Keratinocyte (primary cell): ENCODE measurements around the gene PKP2.

Experiments
- EZH2 ChIP-seq: IDR thresholded peaks from one replicate; pipeline ENCODE4 v1.6.1; 2012; ENCODE audit warnings: inconsistent platforms, mild to moderate bottlenecking, low read length, moderate library complexity
- TF ChIP-seq, protein P1 (sequence below), 3 experiments: IDR thresholded peaks in 1 of 3; conservative IDR thresholded peaks in 1 of 3; optimal IDR thresholded peaks in 1 of 3; 2 replicates in 2 of 3; 3 replicates in 1 of 3; pipeline versions ENCODE3 to v1.5.1; 2011; ENCODE audit warnings: low read length in 3 of 3, mild to moderate bottlenecking in 3 of 3, moderate library complexity in 2 of 3, control low read depth in 1 of 3, inconsistent platforms in 1 of 3; ENCODE audit not compliant: insufficient read depth in 2 of 3; ENCODE audit errors: extremely low read depth in 1 of 3

DNA sequence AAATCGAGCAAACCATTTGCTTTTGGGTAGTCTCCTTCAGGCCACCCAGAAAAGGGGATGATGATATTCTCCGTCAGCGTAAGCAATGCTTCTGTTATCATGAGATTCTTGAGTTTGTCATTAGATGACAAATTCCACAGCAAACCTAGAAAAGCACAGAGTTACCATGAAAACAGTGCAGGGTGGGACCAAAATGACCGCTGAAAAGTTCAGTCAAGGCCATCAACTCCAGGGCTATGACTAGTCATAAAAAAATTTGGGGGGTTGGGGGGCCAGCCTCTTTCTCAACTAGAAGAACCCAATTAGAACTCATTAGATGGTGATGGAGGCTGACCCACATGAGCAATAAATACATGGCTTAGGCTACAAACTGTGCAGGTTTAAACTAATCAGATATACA lies 55.5 kb downstream of the PKP2 start:
- no peak for TF ChIP-seq EZH2
- TF ChIP-seq, protein P1, sequence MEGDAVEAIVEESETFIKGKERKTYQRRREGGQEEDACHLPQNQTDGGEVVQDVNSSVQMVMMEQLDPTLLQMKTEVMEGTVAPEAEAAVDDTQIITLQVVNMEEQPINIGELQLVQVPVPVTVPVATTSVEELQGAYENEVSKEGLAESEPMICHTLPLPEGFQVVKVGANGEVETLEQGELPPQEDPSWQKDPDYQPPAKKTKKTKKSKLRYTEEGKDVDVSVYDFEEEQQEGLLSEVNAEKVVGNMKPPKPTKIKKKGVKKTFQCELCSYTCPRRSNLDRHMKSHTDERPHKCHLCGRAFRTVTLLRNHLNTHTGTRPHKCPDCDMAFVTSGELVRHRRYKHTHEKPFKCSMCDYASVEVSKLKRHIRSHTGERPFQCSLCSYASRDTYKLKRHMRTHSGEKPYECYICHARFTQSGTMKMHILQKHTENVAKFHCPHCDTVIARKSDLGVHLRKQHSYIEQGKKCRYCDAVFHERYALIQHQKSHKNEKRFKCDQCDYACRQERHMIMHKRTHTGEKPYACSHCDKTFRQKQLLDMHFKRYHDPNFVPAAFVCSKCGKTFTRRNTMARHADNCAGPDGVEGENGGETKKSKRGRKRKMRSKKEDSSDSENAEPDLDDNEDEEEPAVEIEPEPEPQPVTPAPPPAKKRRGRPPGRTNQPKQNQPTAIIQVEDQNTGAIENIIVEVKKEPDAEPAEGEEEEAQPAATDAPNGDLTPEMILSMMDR (optimal IDR thresholded peaks at IDR 0.05 in 1 of 3, IDR thresholded peaks at IDR 0.05 in 1 of 3, conservative IDR thresholded peaks at IDR 0.05 in 1 of 3; ENCODE audit: extremely low read depth in 1 of 3, insufficient read depth in 2 of 3, low read length in 3 of 3): no peak
